Left renal cortex interstitium (tissue), 4 donors: ENCODE measurements around the gene CAMTA1. TPM values are rescaled to one million over a fixed set of nuclear protein-coding genes. Genes with fewer than 3 reads are reported as not detected.

ENCODE experiments used
- DNase-seq, 4 donors: peaks; one replicate each; pipeline ENCODE4 v3.0.0-alpha.2; 2013; ENCODE audit warnings: low read depth in 4 of 4, low spot score in 2 of 4, missing footprints in 1 of 4
- polyA plus RNA-seq, 4 donors: library from polyadenylated mRNA; unstranded; fragments of 120-200 nt; gene quantifications; one replicate each; pipeline ENCODE4 v1.2.1, GENCODE V29; 2013; ENCODE audit not compliant: insufficient read length in 4 of 4

The CAMTA1 gene
- polyA plus RNA-seq, 4 donors = 76.8 to 91.3 (median 85.3) TPM

DNA sequence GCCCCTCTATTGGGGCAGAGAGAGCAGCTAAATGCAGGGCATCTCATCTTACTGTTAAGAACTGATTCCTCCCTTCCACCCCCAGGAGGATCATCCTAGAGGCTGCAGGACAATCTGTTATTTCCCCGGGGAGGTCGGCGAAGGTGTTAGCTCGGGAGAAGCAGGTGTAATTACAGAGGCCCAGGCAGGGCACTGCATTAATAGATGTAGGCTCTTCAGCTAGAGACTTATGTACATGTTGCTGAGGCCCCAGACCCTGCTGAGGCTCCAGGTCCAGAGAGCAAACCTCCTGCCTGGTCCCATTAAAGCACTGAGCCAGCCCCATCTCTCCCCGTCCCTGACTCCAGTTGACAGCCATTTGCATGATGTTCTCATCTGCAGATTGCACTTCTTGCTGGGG is 665.6 kb downstream of the CAMTA1 start:
- DNase-seq = no peak

GRCh38 chr1:7453038-7453437 is 667.8 kb downstream of the CAMTA1 start:
- no peak for DNase-seq

GRCh38 chr1:7454052-7454815 is 669.0 kb downstream of the CAMTA1 start:
- no peak for DNase-seq

DNA sequence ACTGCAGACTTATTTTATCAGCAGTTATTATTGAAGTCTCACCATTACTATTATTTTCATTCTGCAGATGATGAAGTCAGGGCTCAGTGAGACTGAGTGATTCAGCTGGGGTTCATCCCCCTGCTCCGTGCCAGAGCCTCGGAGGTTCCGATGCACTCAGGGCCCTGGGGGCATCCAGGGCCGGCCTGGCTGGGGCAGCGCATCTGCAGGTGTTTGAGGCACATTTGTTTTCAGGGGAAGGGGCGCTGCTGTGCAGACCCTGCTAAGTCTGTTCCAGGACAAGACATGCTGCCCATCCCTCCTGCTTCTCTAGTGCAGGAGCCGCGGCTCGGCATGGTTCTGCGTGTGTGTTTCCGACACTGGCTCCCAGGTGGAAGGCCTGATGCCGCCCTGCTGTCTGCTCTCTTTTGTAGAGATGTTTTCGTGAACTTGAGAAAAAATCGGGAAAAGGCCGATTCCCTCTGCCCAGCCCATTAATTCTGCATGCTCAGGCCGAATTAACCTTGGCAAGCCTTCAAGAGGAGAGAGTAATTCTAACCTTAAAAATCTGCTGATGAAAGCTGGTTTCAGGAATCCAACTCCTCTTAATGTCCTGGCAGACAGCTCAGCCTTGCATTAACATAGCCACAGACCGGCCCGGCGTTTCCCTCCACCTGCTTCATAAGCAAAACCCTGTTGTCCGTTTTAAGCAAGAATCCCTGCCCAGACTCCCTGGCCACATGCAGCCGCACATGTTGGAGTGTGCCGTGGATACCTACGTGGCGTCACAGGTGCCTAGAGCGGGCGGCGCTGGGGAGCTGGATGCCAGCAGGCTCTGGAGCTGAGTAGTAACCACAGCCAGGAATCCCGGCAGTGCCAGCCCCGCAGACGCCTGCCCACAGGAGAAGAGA is 669.9 kb downstream of the CAMTA1 start:
- DNase-seq = no peak

DNA sequence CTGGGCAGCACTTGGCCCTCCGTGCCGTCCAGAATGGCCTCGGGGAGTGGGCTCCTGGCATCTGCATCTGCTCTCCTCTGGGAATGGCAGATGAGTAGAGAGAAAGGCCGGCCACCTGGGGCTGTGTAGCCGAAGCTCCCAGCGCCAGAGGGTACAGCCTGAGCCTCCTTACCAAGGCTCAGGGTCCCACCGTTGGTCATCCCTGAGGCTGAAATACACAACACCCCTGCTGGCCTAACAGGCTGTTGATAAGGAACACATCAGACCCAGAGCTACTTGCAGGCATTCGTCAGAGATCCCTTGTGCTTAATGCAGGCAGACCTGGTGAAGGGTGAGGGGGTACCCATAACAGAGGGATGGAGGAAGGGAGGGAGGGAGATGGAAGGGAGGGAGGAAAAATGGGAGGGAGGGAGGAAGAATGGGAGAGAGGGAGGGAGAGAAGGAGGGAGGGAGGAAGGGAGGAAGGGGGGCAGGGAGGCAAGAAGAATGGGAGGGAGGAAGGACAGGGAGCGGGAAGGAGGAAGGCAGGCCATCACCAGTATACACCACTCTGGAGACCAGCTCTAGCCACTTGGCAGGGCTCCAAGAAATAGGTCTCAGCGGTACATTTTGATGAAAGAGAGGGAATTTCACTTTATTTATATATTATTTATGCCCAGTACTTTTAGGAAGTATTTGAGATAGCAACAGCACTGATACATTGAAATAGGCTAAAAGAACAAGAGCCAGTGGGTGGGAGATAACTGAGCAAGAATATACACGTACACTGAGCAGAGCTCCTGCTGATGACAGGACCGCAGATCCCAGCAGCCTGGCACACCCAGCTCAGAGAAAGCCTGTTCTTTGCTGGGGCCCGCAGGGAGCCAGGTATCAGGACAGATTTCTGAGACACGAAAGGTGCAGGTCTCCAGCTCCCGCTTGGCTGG is 670.8 kb downstream of the CAMTA1 start:
- DNase-seq = no peak

DNA sequence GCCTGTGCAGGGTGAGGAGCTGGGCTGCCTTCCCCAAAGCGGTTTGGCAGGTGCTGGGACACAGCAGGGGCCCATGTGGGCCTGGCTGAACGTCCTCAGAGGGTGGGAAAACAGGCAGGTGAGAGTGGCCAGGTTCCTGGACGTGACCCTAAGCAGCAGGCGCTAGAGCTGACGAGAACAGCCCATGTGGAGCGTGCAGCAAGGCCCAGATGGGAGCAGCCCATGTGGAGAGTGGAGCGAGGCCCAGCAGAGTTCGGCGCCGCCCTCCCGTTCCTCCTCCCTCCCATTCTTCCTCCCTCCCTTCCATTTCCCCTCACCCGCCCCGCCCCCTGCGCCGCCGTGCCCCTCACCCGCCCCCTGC is 671.4 kb downstream of the CAMTA1 start:
- DNase-seq = no peak

GRCh38 chr1:7457811-7458210 is 672.6 kb downstream of the CAMTA1 start:
- DNase-seq = no peak

- no peak for DNase-seq
Measured at GRCh38 chr1:7458946-7459345, 673.7 kb downstream of the CAMTA1 start.

DNA sequence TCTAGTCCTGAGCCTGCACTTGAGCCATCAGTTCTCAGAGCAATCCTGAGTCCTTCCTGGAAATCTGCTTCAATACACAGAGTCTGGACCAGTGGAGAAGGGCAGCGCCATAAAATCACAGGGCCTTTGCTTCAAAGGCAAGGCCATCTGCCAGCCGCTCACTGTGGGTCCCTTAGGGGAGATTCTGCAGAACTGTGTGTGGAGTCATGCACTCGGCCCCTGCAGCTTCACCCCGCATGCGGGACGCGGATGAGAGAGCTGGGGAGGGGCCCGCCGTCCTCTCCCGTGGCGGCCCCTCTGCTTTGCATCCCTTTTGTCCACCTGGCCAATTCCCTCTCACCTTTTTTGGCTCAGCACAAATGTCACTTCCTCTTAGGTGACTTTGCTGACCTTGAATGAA is 674.7 kb downstream of the CAMTA1 start:
- DNase-seq = no peak

GRCh38 chr1:7460807-7461206 is 675.6 kb downstream of the CAMTA1 start:
- no peak for DNase-seq

DNA sequence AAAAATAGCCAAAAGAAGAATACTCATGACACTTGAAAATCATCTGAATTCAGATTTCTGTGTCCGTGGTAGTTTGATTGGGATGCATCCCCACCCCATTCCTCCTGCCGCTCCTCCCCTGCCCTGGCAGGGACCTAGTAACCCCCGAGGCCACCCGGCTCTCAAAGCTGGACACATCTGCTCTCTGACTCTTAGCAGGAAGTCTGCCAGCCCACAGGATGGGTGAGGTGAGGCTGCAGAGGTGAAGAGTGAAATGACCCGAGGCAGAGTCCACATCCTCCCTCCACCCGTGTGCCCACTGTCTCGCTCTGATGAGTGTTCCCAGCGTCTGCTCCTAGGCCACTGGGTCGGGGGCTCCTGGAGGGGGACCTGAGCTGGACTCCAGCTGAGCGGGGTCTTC is 677.4 kb downstream of the CAMTA1 start:
- DNase-seq = no peak

DNA sequence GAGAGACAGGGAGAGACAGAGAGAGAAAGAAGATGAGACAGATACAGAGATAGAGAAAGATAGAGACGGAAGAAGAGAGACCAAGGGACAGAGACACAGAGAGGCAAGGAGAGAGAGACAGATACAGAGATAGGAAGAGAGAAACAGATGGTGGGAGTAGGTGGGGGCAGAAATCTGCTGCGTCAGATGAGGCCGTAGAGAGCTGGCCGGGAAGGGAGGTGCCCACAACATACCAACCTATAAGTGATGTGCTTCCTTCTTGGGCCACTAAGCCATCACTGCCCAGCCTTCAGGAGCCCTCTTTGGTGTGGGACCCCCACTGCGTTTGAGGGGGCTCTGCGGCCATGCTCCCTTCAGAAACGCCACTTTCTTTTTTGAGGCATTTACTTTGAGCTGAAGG is 678.3 kb downstream of the CAMTA1 start:
- DNase-seq = no peak

GRCh38 chr1:7464736-7465135 is 679.5 kb downstream of the CAMTA1 start:
- no peak for DNase-seq

DNA sequence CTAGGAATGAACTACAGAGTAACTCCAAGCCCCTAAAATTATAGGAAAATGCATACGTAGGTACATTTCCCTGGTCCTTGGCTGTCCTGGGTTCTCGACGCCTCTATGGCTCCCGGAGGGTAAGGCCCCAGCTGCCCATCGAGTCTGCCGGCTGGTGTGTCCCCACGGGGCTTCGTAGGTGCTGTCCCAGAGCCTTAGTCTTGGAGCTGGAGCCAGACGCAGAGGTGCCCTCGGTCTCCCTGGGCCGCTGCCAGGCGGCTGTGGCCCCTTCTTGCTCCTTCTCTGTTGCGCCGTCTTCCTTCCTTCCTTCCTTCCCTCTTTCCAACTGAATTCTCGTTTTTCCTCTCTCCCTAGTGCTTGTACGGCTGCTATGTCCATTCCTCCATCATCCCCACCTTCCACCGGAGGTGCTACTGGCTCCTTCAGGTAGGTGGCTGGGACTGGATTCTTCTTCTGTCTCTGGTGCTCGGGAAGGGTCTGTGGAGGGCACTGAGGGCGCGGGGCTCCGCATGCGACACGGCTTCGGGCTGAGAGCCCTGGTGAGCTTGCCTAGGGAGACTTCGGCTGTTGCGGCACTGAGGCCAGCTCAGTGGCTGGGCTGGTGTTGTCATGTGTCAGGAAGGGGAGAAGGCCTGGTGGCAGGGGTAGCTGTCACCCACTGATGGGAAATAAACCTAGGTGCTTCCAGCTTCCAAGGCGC is 682.4 kb downstream of the CAMTA1 start:
- no peak for DNase-seq

GRCh38 chr1:7468248-7468647 is 683.0 kb downstream of the CAMTA1 start:
- DNase-seq = no peak

- DNase-seq = no peak
Measured at GRCh38 chr1:7469255-7469938, 684.1 kb downstream of the CAMTA1 start.

- DNase-seq = no peak
Measured at GRCh38 chr1:7470904-7471638, 685.8 kb downstream of the CAMTA1 start.

DNA sequence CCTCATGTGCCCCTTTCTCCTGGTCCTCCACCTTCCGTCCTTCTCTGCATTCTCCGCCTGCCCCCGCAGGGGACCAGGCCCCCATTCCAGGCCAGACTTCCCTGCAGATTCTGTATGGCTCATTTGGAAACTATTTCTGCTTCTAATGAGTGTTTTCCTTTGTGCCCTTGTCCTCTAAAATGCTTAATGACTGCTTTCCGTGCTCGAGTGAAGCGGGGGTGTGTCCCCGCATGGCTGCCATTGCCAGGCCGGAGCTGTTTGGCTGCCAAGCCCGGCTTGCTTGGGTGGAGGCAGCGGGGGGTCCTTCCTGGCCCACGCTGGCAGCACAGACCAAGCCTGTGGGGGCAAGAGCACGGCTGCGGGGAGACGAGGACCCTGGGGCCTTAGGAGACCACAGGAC is 686.6 kb downstream of the CAMTA1 start:
- no peak for DNase-seq
